Panc1 (cell line): Measurements from ENCODE around the gene LYSMD2.

Source experiments
- CTCF ChIP-seq: fragments of 450-650 bp; IDR thresholded peaks from 2 replicates; pipeline ENCODE4 v1.5.1; 2017; ENCODE audit warnings: mild to moderate bottlenecking
- POLR2AphosphoS5 ChIP-seq: IDR thresholded peaks from 2 replicates; pipeline ENCODE4 v1.6.1; 2012; ENCODE audit warnings: mild to moderate bottlenecking, low read depth, low read length, moderate library complexity
- SIN3A ChIP-seq: IDR thresholded peaks from 2 replicates; pipeline ENCODE4 v1.6.1; 2012; ENCODE audit warnings: low read depth, mild to moderate bottlenecking, low read length, moderate library complexity, borderline replicate concordance; ENCODE audit not compliant: insufficient read depth
- TCF7L2 ChIP-seq: IDR thresholded peaks from 2 replicates; pipeline ENCODE4 v1.6.1; 2011; ENCODE audit warnings: mild to moderate bottlenecking, low read depth, low read length, inconsistent platforms

GRCh38 chr15:51758645-51759044 lies 21.2 kb upstream of the LYSMD2 start:
- TF ChIP-seq POLR2AphosphoS5 (no peak), CTCF (no peak), SIN3A (no peak), TCF7L2 (no peak)
